GM19238 (cell line): ENCODE data around the gene KHDRBS2.

ENCODE experiments used
- DNase-seq: peaks from one replicate; pipeline ENCODE4 v3.0.0; 2011; ENCODE audit warnings: low spot score; ENCODE audit not compliant: insufficient read length

Gene KHDRBS2

GRCh38 chr6:62175195-62175594 lies 110.8 kb downstream of the KHDRBS2 start:
- no peak for DNase-seq

GRCh38 chr6:62174548-62174947 lies 111.5 kb downstream of the KHDRBS2 start:
- DNase-seq, result no peak

- no peak for DNase-seq
Measured at GRCh38 chr6:62167736-62168135, 118.3 kb downstream of the KHDRBS2 start.

- DNase-seq, result no peak
Measured at GRCh38 chr6:62162858-62163257, 123.2 kb downstream of the KHDRBS2 start.

- DNase-seq, result no peak
Measured at GRCh38 chr6:62152796-62153195, 133.2 kb downstream of the KHDRBS2 start.

- DNase-seq, result no peak
Measured at GRCh38 chr6:62150048-62150663, 135.9 kb downstream of the KHDRBS2 start.

GRCh38 chr6:62146954-62147853 lies 138.8 kb downstream of the KHDRBS2 start:
- no peak for DNase-seq

- no peak for DNase-seq
Measured at GRCh38 chr6:62129127-62129526, 156.9 kb downstream of the KHDRBS2 start.

- no peak for DNase-seq
Measured at GRCh38 chr6:62119401-62119800, 166.6 kb downstream of the KHDRBS2 start.

- DNase-seq, result no peak
Measured at GRCh38 chr6:62103186-62103859, 182.7 kb downstream of the KHDRBS2 start.

GRCh38 chr6:62102387-62102786 lies 183.6 kb downstream of the KHDRBS2 start:
- no peak for DNase-seq

GRCh38 chr6:62090442-62091229 lies 195.4 kb downstream of the KHDRBS2 start:
- no peak for DNase-seq

GRCh38 chr6:62089781-62090180 lies 196.2 kb downstream of the KHDRBS2 start:
- no peak for DNase-seq

GRCh38 chr6:62086047-62086446 lies 200.0 kb downstream of the KHDRBS2 start:
- DNase-seq, result no peak

- DNase-seq, result no peak
Measured at GRCh38 chr6:62075869-62076268, 210.2 kb downstream of the KHDRBS2 start.

- no peak for DNase-seq
Measured at GRCh38 chr6:62059901-62060300, 226.1 kb downstream of the KHDRBS2 start.

- DNase-seq, result no peak
Measured at GRCh38 chr6:62057300-62057699, 228.7 kb downstream of the KHDRBS2 start.

- DNase-seq, result no peak
Measured at GRCh38 chr6:62045502-62045901, 240.5 kb downstream of the KHDRBS2 start.

- no peak for DNase-seq
Measured at GRCh38 chr6:62043084-62043483, 242.9 kb downstream of the KHDRBS2 start.

- no peak for DNase-seq
Measured at GRCh38 chr6:62042429-62042828, 243.6 kb downstream of the KHDRBS2 start.

GRCh38 chr6:62039605-62040004 lies 246.4 kb downstream of the KHDRBS2 start:
- no peak for DNase-seq
